B cell (primary cell): ENCODE measurements around the gene DUSP1.

Source experiments
- CTCF ChIP-seq: fragments of 200-600 bp; IDR thresholded peaks from one replicate; pipeline ENCODE4 v1.8.0; 2022; ENCODE audit warnings: antibody characterized with exemption, mild to moderate bottlenecking
- EZH2 ChIP-seq: IDR thresholded peaks from 2 replicates; pipeline ENCODE4 v1.6.1; 2012; ENCODE audit warnings: borderline replicate concordance, low read depth, mild to moderate bottlenecking, moderate library complexity, low read length; ENCODE audit not compliant: insufficient read depth, poor library complexity, severe bottlenecking

DNA sequence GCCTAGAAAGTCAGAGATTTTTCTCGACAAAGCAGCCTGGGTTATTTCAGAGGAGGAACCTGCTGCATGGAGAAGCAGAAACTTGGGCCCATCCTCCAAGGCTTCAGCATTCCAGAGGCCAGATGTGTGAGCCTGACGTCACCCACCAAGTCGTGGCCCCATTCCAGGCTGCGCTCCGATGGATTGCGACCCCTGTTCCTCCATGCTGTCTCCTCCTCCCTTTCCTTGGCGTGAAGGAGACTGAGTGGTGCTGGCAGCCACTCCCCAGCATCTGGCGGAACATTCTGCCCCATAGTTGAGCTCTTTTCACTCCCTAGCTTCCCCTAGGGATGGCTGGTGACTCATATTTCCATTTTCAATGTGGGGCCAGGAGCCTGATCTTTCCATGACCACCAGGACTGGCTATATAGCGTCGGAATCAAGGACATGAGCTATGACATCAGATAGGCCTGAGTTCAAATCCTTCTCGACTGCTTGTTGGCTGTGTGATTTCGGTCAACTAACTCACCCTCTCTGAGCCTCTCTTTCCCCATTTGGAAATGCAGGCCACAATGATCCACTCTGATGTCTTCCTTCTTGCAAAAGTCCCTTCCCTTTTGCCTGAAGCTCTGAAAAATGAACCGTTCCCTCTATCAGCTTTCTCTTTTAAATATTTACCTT, 24.5 kb upstream of the DUSP1 start:
- TF ChIP-seq CTCF (no peak), EZH2 (no peak)
